Measurements from ENCODE around the gene PTGES3.

PTGES3 gene

GRCh38 chr12:56629459-56630179 lies 58.5 kb downstream of the PTGES3 start:
- DNase-seq (ENCODE audit: low read depth) = no peak

GRCh38 chr12:56628671-56629458 lies 59.2 kb downstream of the PTGES3 start:
- no peak for DNase-seq (ENCODE audit: low read depth)

- no peak for DNase-seq (ENCODE audit: low read depth)
Measured at GRCh38 chr12:56626701-56627100, 61.4 kb downstream of the PTGES3 start.

- DNase-seq (ENCODE audit: low read depth) = no peak
Measured at GRCh38 chr12:56622535-56622934, 65.5 kb downstream of the PTGES3 start.

GRCh38 chr12:56616925-56617324 lies 71.2 kb downstream of the PTGES3 start:
- no peak for DNase-seq (ENCODE audit: low read depth)

GRCh38 chr12:56616244-56616643 lies 71.8 kb downstream of the PTGES3 start:
- no peak for DNase-seq (ENCODE audit: low read depth)

GRCh38 chr12:56614627-56615026 lies 73.5 kb downstream of the PTGES3 start:
- no peak for DNase-seq (ENCODE audit: low read depth)

Measured in stimulated activated CD8-positive, alpha-beta memory T cell treated with anti-CD3 and anti-CD28 coated beads, Interleukin-7, amount 100 ng/mL, for 24 hours (primary cell).